Mesodermal cell (in vitro differentiated cells): ENCODE results near the gene USP9X.
"Not testable (repeated sequence)": the region's sequence is repeated elsewhere in the genome, so short reads cannot be mapped to it uniquely, and the experiment has no call there.

Source experiments
- H3K27ac ChIP-seq: 2 replicates; pipeline ENCODE4 v1.7.0; 2013; ENCODE audit warnings: mild to moderate bottlenecking, low read depth, low read length, moderate library complexity; ENCODE audit not compliant: severe bottlenecking
- H3K36me3 ChIP-seq: 2 replicates; pipeline ENCODE4 v1.7.1; 2013; ENCODE audit warnings: mild to moderate bottlenecking, low read length, moderate library complexity; ENCODE audit not compliant: control insufficient read depth, insufficient read depth
- H3K4me1 ChIP-seq: one replicate; pipeline ENCODE4 v1.7.1; 2013; ENCODE audit warnings: mild to moderate bottlenecking, low read length; ENCODE audit not compliant: insufficient read depth, control insufficient read depth, poor library complexity, severe bottlenecking
- H3K4me3 ChIP-seq: 2 replicates; pipeline ENCODE4 v1.7.0; 2013; ENCODE audit warnings: low read length, control low read depth, mild to moderate bottlenecking; ENCODE audit not compliant: insufficient read depth, poor library complexity, severe bottlenecking; ENCODE audit errors: extremely low read depth
- H3K9me3 ChIP-seq: 2 replicates; pipeline ENCODE4 v1.7.1; 2013; ENCODE audit warnings: mild to moderate bottlenecking, low read length, moderate library complexity; ENCODE audit not compliant: control insufficient read depth
- WGBS, 2 experiments: methylation state at CpG; one replicate each; pipeline ENCODE4 v1.1.5; 2013; ENCODE audit warnings: missing lambda C conversion rate in 2 of 2; ENCODE audit not compliant: insufficient coverage in 2 of 2; 5-methylcytosine and 5-hydroxymethylcytosine counted together

The USP9X gene

GRCh38 chrX:41184312-41184711, 99.1 kb downstream of the USP9X start:
- Histone ChIP-seq H3K4me3 (no peak overlapping the region), H3K27ac (no peak overlapping the region), H3K9me3 (no peaks in the 10 kb centered on the region), H3K4me1 (no peaks in the 10 kb centered on the region), H3K36me3 (peaks cover 52% of the 10 kb centered on the region)
- no CpG with 5 or more reads among the region's 3 CpGs for WGBS, 2 experiments

- not testable (repeated sequence) for H3K27ac ChIP-seq, H3K4me1 ChIP-seq, H3K9me3 ChIP-seq, H3K4me3 ChIP-seq
- WGBS, 2 experiments, result 100% methylated on average over 1 of the region's 7 CpGs; no CpG with 5 or more reads in 1 of the 2 experiments
- H3K36me3 ChIP-seq, result peaks cover 57% of the 10 kb centered on the region
Observed at GRCh38 chrX:41186946-41187345, 101.7 kb downstream of the USP9X start.

- no CpG with 5 or more reads among the region's 1 CpG for WGBS, 2 experiments
Observed at GRCh38 chrX:41189156-41189555, 103.9 kb downstream of the USP9X start.

GRCh38 chrX:41192880-41193279, 107.6 kb downstream of the USP9X start:
- Histone ChIP-seq H3K36me3 (peaks cover 68% of the 10 kb centered on the region), H3K27ac (no peak overlapping the region)
- 95 to 100% methylated on average over 1 to 2 of the region's 3 CpGs for WGBS, 2 experiments

More at GRCh38 chrX:41189156-41189555, 103.9 kb downstream of the USP9X start:
- Histone ChIP-seq H3K36me3 (peaks cover 71% of the 10 kb centered on the region), H3K9me3 (no peaks in the 10 kb centered on the region), H3K4me3 (no peak overlapping the region), H3K27ac (no peak overlapping the region), H3K4me1 (no peaks in the 10 kb centered on the region)

GRCh38 chrX:41198410-41198809, 113.2 kb downstream of the USP9X start:
- Histone ChIP-seq H3K4me3 (no peak overlapping the region), H3K4me1 (no peaks in the 10 kb centered on the region), H3K9me3 (no peaks in the 10 kb centered on the region), H3K36me3 (peaks cover 65% of the 10 kb centered on the region), H3K27ac (no peak overlapping the region)
- WGBS, 2 experiments, result no CpG with 5 or more reads among the region's 1 CpG

More at GRCh38 chrX:41192880-41193279, 107.6 kb downstream of the USP9X start:
- H3K9me3 ChIP-seq, result no peaks in the 10 kb centered on the region
- H3K4me3 ChIP-seq, result no peak overlapping the region
- H3K4me1 ChIP-seq, result no peaks in the 10 kb centered on the region

- 95 to 100% methylated on average over 4 of the region's 7 CpGs for WGBS, 2 experiments
- H3K4me1 ChIP-seq, result no peaks in the 10 kb centered on the region
- no peaks in the 10 kb centered on the region for H3K9me3 ChIP-seq
- no peak overlapping the region for H3K4me3 ChIP-seq
- peaks cover 61% of the 10 kb centered on the region for H3K36me3 ChIP-seq
- no peak overlapping the region for H3K27ac ChIP-seq
Observed at GRCh38 chrX:41200785-41201184, 115.5 kb downstream of the USP9X start.

GRCh38 chrX:41209853-41210252, 124.6 kb downstream of the USP9X start:
- peaks cover 49% of the 10 kb centered on the region for H3K36me3 ChIP-seq
- no CpG with 5 or more reads among the region's 1 CpG for WGBS, 2 experiments
- H3K9me3 ChIP-seq, result no peaks in the 10 kb centered on the region
- no peak overlapping the region for H3K27ac ChIP-seq
- H3K4me3 ChIP-seq, result no peak overlapping the region
- H3K4me1 ChIP-seq, result no peaks in the 10 kb centered on the region

- no peaks in the 10 kb centered on the region for H3K4me1 ChIP-seq
- no peak overlapping the region for H3K27ac ChIP-seq
- no CpG with 5 or more reads among the region's 5 CpGs for WGBS, 2 experiments
- peaks cover 66% of the 10 kb centered on the region for H3K36me3 ChIP-seq
- H3K4me3 ChIP-seq, result no peak overlapping the region
- H3K9me3 ChIP-seq, result no peaks in the 10 kb centered on the region
Observed at GRCh38 chrX:41224605-41225004, 139.4 kb downstream of the USP9X start.

- Histone ChIP-seq H3K36me3 (peaks cover 44% of the 10 kb centered on the region), H3K9me3 (no peaks in the 10 kb centered on the region), H3K4me3 (no peak overlapping the region), H3K27ac (no peak overlapping the region), H3K4me1 (no peaks in the 10 kb centered on the region)
Observed at GRCh38 chrX:41233988-41234387, 148.7 kb downstream of the USP9X start.

- H3K36me3 ChIP-seq, result peaks cover 39% of the 10 kb centered on the region
- WGBS, 2 experiments, result 88 to 100% methylated on average over 2 to 3 of the region's 13 CpGs
- not testable (repeated sequence) for H3K4me3 ChIP-seq, H3K9me3 ChIP-seq, H3K4me1 ChIP-seq, H3K27ac ChIP-seq
Observed at GRCh38 chrX:41234471-41234870, 149.2 kb downstream of the USP9X start.

- no peaks in the 10 kb centered on the region for H3K4me1 ChIP-seq
- H3K27ac ChIP-seq, result no peak overlapping the region
- no peak overlapping the region for H3K4me3 ChIP-seq
- WGBS, 2 experiments, result no CpG with 5 or more reads among the region's 2 CpGs
- peaks cover 34% of the 10 kb centered on the region for H3K36me3 ChIP-seq
- no peaks in the 10 kb centered on the region for H3K9me3 ChIP-seq
Observed at GRCh38 chrX:41234962-41235361, 149.7 kb downstream of the USP9X start.

GRCh38 chrX:41236629-41237028, 151.4 kb downstream of the USP9X start:
- no peak overlapping the region for H3K27ac ChIP-seq
- H3K9me3 ChIP-seq, result no peaks in the 10 kb centered on the region
- H3K4me1 ChIP-seq, result no peaks in the 10 kb centered on the region
- no peak overlapping the region for H3K4me3 ChIP-seq
- H3K36me3 ChIP-seq, result peaks cover 21% of the 10 kb centered on the region
